ENCODE results near the gene RFC3. TPM values are rescaled to one million over a fixed set of nuclear protein-coding genes. Genes with fewer than 3 reads are reported as not detected.

The RFC3 gene
- total RNA-seq, 1 experiment from 2014 or later, result 17.5 TPM

- TF ChIP-seq CTCF (IDR thresholded peaks at IDR 0.05; ENCODE audit: unreplicated experiment), result no peak
- intact Hi-C loops (cut with micrococcal nuclease), result no loop called here
- Mint-ChIP-seq H3K4me3 (ENCODE audit: unreplicated experiment) (no peak overlapping the region), H3K36me3 (ENCODE audit: insufficient read depth, unreplicated experiment) (no peaks in the 10 kb centered on the region), H3K27me3 (ENCODE audit: insufficient read depth, unreplicated experiment) (no peaks in the 10 kb centered on the region), H3K9me3 (ENCODE audit: unreplicated experiment) (peaks cover 7% of the 10 kb centered on the region), H3K27ac (ENCODE audit: low read depth, unreplicated experiment) (no peak overlapping the region), H3K4me1 (ENCODE audit: insufficient read depth, unreplicated experiment) (no peaks in the 10 kb centered on the region)
- CTCF ChIA-PET, result no interaction called here
- no TSS peak for BruUV-seq (replicated peaks)
- no peak for DNase-seq (ENCODE audit: unreplicated experiment)
- POLR2A ChIA-PET, result no interaction called here
These were observed 33.2 kb upstream of the RFC3 start for GRCh38 chr13:33784738-33785137.

- no TSS peak for BruUV-seq (replicated peaks)
- CTCF ChIA-PET, result no interaction called here
- POLR2A ChIA-PET, result no interaction called here
These were observed 32.6 kb upstream of the RFC3 start for GRCh38 chr13:33785384-33785783.

GRCh38 chr13:33787051-33787591 lies 30.8 kb upstream of the RFC3 start:
- H3K27ac Mint-ChIP-seq (ENCODE audit: low read depth, unreplicated experiment), result peak overlapping the region; percentile 59
- CTCF ChIA-PET, result interaction anchor here (0.6 kb wide), 1 partner anchor 244 kb away, joined by 3 read pairs; no protein-coding TSS in a partner anchor
- no peaks in the 10 kb centered on the region for H3K4me1 Mint-ChIP-seq (ENCODE audit: insufficient read depth, unreplicated experiment)
- intact Hi-C loops (cut with micrococcal nuclease), result no loop called here
- POLR2A ChIA-PET, result no interaction called here
- BruUV-seq (replicated peaks), result no TSS peak
- peaks cover 7% of the 10 kb centered on the region for H3K9me3 Mint-ChIP-seq (ENCODE audit: unreplicated experiment)
- H3K27me3 Mint-ChIP-seq (ENCODE audit: insufficient read depth, unreplicated experiment), result no peaks in the 10 kb centered on the region
- TF ChIP-seq CTCF (IDR thresholded peaks at IDR 0.05; ENCODE audit: unreplicated experiment), result no peak
- no peaks in the 10 kb centered on the region for H3K36me3 Mint-ChIP-seq (ENCODE audit: insufficient read depth, unreplicated experiment)
- H3K4me3 Mint-ChIP-seq (ENCODE audit: unreplicated experiment), result peak overlapping the region; percentile 64
- peak; percentile 31 for DNase-seq (ENCODE audit: unreplicated experiment)

More at GRCh38 chr13:33785384-33785783, 32.6 kb upstream of the RFC3 start:
- intact Hi-C loops (cut with micrococcal nuclease), result no loop called here
- no peaks in the 10 kb centered on the region for H3K36me3 Mint-ChIP-seq (ENCODE audit: insufficient read depth, unreplicated experiment)
- H3K9me3 Mint-ChIP-seq (ENCODE audit: unreplicated experiment), result peaks cover 7% of the 10 kb centered on the region
- H3K4me3 Mint-ChIP-seq (ENCODE audit: unreplicated experiment), result no peak overlapping the region
- H3K4me1 Mint-ChIP-seq (ENCODE audit: insufficient read depth, unreplicated experiment), result no peaks in the 10 kb centered on the region
- H3K27ac Mint-ChIP-seq (ENCODE audit: low read depth, unreplicated experiment), result no peak overlapping the region
- no peaks in the 10 kb centered on the region for H3K27me3 Mint-ChIP-seq (ENCODE audit: insufficient read depth, unreplicated experiment)
- no peak for TF ChIP-seq CTCF (IDR thresholded peaks at IDR 0.05; ENCODE audit: unreplicated experiment)
- DNase-seq (ENCODE audit: unreplicated experiment), result no peak

- no peak for TF ChIP-seq CTCF (IDR thresholded peaks at IDR 0.05; ENCODE audit: unreplicated experiment)
- Mint-ChIP-seq H3K4me1 (ENCODE audit: insufficient read depth, unreplicated experiment) (no peaks in the 10 kb centered on the region), H3K27me3 (ENCODE audit: insufficient read depth, unreplicated experiment) (no peaks in the 10 kb centered on the region), H3K27ac (ENCODE audit: low read depth, unreplicated experiment) (no peak overlapping the region), H3K36me3 (ENCODE audit: insufficient read depth, unreplicated experiment) (no peaks in the 10 kb centered on the region), H3K4me3 (ENCODE audit: unreplicated experiment) (no peak overlapping the region), H3K9me3 (ENCODE audit: unreplicated experiment) (peaks cover 7% of the 10 kb centered on the region)
- POLR2A ChIA-PET, result no interaction called here
- DNase-seq (ENCODE audit: unreplicated experiment), result no peak
- CTCF ChIA-PET, result interaction anchor here (0.6 to 1.4 kb wide), 3 partner anchors 11 to 1450 kb away, joined by 3 to 5 read pairs (median 3); no protein-coding TSS in a partner anchor
- intact Hi-C loops (cut with micrococcal nuclease), result no loop called here
- no TSS peak for BruUV-seq (replicated peaks)
These were observed 28.8 kb upstream of the RFC3 start for GRCh38 chr13:33789066-33789606.

All from MCF 10A (cell line).